Embryonic facial prominence (tissue), 1 donor: ENCODE data around the gene S100PBP.

Source experiments
- DNase-seq: peaks from one replicate; pipeline ENCODE4 v3.0.0-alpha.2; 2016; ENCODE audit errors: extremely low spot score

The S100PBP gene

GRCh38 chr1:32869923-32870614, 52.6 kb downstream of the S100PBP start:
- DNase-seq = no peak

DNA sequence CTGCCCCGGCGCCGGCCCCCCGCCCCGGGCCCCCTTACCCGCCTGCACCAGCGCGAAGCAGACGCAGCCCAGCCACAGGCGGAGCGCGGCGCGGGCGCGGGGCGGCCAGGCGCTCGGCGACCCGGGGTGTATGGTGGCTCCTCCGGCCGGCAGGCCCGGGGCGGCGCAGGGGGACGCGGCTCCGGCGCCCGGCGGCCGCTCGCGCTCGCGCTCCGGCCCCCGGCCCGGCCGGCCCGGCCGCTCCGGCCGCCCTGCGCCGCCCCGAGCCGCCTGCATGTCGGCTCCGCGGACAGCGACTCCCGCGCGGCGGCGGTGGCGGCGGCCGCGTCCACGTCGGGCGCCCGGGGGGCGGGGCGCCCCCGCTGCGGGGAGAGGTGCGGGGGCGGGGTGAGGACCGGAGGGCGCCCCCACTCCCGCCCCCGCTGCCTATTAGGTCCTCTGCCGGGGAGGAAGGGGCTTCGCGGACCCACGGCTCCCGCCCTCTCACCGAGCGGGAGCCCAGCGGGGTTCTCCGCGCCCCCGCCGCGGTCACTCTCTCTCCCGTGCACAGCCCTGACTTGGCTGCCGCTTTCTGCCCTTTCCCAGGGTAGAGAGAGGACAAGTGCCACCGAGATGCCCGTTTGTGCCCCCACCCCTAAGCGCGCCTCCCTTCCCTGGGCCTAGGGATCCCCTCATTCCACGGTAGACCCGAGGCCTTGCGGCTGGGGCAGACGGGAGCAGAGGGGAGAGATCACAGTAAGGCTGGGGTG, 53.3 kb downstream of the S100PBP start, which contains the start of gene FNDC5:
FNDC5 (minus strand) TSS at position 298 of the 749 bp plus-strand sequence.
- DNase-seq = no peak

DNA sequence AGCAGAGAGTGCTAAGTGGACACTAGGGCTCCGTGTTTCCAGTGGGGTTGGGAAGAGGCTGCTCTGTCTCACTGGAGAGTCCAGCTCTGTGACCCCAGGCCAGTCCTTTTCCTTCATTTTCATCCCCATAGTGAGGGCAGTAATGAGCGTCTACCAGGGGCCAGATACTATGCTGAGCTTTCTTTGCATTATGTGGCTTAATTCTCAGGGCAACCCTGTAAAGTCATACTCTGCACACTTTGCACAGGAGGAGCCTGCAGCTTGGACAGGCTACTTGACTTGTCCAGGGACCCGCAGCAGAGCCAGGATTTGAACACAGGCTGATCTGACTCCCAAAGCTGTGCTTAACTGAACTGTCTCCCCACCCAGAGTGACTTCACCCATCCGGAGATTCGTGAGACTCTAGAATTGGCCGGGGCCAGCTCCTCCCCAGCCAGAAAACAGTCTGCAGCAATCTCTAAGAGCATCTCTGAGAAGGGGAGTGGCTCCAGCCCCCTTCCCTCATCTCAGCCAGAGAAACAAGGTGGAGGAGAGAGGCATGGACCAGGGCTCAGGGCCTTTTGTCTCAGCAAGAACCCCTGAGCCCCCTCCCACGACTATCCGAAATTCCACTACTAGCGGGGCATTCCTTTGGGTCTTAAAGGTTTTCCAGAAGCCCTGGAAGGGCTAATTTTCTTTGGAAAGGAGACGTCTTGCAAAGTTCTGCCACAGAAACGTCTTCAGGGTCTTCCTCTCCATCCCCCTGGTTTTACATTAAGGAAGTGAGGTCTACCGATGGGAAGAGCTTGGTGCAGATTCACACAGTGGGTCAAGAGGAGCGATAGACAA, 54.1 kb downstream of the S100PBP start:
- DNase-seq = no peak

DNA sequence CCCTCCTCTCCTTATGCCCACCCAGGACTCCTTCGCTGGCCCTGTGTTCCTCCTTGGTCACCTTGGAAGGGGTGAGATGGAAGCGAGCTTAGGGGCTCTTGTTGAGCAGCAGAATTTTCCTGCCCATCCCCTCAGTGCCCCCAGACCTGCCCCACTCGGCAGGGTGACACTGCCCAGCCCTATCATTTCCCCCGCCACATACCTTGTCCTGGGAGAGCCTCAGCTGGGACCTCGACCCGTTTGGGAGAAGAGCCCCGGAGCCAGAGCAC, 54.7 kb downstream of the S100PBP start:
- DNase-seq = no peak

- no peak for DNase-seq
Observed at GRCh38 chr1:32873484-32873883, 56.0 kb downstream of the S100PBP start.

DNA sequence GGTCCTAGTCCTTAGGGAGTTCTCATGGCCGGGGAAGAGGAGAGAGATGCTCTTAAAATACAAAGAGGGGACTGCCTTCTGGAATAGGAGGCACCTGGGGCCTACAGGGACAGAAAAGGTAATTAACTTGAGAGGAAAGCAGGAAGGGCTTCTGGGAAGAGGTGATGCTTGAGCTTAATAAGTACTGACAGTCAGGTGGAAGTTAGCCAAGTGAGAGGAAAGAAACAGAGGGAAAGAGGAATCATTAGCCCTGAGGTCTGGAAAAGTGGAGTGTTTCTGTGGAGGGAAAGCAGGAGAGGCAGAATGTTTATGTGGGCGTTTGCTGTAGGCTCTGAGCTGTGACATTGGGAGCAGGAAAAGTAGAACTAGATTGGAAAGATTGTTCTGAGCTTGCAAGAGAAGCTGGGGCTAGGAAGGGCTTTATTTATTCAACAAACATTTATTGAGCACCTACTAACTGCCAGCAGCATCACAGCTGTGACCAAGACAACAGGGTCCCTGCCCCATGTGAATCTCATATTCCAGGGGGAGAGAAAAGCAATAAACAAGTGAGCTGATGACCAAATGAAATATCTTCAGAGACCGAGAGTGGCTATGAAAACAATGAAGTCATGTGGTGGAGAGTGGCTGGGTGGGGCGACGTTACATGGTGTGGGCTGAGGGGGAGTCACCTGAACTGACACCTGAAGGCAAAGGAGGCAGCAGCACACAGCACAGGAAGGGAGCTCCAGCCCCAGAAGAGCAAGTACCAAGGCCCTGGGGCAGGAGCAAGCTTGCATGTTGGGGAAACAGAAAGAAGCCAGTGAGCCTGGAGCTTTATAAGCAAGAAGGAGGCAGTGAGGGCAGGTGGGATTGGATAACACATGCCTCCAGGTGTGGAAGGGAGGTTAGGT, 57.7 kb downstream of the S100PBP start:
- DNase-seq = no peak

- DNase-seq = no peak
Observed at GRCh38 chr1:32876341-32877210, 59.1 kb downstream of the S100PBP start.

GRCh38 chr1:32877211-32878110, 60.0 kb downstream of the S100PBP start:
- DNase-seq = no peak

DNA sequence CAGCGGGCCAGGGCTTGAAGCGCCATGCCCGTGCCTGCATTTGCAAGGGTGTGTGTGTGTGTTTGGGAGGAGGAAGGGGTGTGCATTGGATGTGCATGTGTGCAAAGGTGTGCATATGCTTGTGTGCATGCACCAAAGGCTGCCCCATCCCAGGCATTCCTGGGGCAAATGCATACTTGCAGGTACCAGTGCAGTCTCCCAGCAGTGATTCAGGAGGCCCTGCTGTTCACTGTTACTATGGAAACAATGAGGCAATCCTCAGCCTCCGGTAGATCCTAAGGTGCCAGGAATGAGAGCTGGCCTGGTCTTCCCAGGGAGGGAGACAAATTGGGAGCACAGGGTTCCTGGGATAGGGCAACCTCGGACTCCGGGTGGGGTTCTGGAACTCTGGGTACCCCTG, 60.7 kb downstream of the S100PBP start:
- no peak for DNase-seq

GRCh38 chr1:32878637-32879041, 61.2 kb downstream of the S100PBP start:
- no peak for DNase-seq

DNA sequence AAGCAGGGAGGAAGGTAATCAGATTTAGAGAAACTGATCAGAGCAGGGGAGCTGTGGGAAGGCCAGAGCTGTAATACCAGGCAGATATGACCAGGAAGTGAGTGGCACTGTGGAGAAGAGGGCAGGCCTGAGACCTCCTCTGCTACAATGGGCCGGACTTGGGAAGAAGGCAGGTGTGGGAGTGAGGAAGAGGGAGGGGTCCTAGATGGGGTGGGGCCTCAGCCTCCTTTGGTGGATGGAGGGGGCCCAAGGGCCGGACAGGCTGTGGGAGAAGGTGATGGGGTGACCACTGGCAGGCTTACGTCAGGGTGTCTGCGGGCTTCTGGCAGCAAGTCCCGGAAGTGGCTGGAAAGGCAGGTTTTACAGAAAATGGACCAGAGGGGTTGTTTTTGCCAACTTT, 63.8 kb downstream of the S100PBP start:
- no peak for DNase-seq

DNA sequence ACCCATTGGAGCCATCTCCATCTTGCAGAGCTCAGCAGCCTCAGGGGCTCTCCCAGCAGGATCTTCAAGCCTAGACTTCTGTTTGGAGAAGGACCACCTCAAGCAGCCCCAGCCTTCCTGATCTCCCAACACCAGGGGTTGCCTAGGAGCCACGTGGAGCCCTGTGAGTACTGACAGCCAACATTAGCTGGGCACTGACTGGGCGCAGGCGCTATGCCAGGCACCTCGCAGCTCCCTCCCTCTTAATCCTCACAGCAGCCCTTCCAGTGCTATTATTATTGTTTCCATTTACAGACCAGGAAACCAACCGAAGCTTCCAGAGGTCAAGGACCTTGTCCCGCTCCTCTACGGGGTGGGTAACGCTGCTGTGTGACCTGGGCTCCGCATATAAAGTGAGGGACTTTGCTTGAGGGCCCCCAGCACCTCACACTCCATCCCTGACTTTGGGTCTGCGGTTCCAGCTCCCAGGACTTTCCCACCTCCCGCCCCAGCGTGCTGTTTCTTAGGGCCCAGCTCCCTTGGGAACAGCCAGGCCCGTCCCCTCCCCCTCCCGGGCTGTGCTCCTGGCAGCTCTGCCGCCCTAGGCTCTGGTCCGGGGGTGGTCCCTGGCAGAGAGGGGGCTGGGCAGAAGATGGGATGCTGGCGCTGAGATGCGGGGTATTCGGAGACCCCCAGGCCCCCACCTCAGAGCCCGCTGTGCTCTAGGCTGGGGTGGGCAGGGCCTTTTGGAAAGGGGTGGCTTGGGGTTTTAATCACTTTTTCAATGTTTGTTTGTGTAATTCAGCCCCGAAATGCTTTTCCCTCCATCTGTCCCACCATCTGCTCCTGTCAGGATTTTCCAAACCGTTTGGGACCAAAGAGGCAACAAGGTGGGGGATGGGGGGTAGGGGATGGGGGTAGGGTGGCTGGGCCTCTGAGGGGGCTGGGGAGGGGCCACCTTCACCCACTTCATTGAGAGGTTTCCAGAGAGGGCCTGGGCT, 64.7 kb downstream of the S100PBP start:
- DNase-seq = no peak

DNA sequence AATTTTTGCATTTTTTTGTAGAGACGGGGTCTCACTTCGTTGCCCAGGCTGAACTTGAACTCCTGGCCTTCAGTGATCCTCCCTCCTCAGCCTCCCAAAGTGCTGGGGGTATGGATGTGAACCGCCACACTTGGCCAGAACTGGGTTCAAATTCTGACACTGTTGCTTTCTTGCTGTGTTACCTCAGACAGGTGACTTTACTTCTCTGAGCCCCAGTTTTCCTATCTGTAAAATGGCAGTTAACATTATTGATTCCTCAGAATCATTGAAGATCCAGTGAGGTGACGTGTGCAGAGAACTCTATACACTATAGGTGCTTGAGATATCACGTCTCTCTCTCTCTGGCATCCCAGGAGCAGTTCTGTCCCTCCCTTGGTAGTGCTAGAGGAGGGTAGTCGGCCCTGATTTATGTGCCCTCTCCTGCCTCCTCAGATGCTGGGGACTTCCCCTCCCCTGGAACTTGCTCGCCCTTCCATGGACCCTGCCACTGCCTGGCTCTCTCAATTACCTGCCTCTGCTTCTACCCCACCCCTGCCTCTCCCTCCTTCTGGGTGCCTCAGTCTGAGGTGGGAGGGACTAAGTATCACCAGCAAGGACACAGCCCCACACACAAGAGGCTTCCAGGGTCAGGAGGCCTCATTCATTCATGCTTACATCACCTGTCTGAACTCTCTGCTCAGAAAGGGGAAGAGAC, 66.0 kb downstream of the S100PBP start:
- no peak for DNase-seq

DNA sequence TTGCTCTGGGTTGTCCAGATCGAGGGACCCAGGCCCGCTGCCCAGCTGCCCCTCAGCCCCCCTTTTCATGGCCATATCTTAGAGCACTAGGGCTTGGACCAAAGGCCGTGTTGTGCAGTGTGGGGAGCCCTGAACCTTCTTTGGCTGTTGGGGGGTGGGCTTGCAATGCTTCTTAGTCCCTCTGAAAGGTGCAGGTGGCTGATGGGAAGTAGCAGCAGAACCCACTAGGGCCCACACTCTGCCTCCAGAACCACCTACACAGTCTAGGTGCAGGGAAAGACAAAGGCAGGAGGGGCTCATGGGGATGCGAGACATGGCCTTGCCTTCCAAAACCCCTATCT, 66.5 kb downstream of the S100PBP start:
- no peak for DNase-seq

DNA sequence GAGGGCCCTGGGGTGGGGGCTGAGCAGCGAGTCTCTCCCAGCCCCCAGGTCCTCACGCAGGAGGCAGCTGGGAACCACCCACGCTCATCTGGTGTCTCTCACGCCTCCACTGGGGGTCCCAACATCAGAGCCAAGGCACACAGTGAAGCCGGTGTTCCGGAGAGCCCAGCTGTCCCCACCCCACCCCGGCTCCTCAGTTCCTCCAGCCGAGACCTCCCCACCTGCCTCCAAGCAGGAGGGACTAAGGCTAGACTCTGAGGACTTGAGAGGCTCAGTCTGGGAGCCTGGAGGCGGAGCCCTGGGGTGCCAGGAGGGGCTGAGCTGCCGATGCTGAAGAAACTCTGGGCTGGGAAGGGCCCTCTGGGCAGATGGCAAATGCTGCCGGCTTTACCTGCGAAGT, 67.3 kb downstream of the S100PBP start:
- no peak for DNase-seq

- DNase-seq = no peak
Observed at GRCh38 chr1:32885676-32886003, 68.2 kb downstream of the S100PBP start.

GRCh38 chr1:32886004-32886827, 68.8 kb downstream of the S100PBP start, which contains the start of gene HPCA:
TSS of gene HPCA (plus strand) at chr1:32886491. CDS start at chr1:32888899, 2,408 bp downstream.
- DNase-seq = no peak
